Endothelial cell of umbilical vein (primary cell): ENCODE data around the gene CDH15. TPM values are rescaled to one million over a fixed set of nuclear protein-coding genes. Genes with fewer than 3 reads are reported as not detected.
"Not testable (repeated sequence)": the region's sequence is repeated elsewhere in the genome, so short reads cannot be mapped to it uniquely, and the experiment has no call there.

ENCODE experiments used
- BruUV-seq: library from RNA; stranded (reverse); fragments of 400-500 nt; replicated peaks from 2 replicates; lab custom pipeline; 2021; lab: Mats Ljungman, UMichigan
- CTCF ChIA-PET: fragments of 300-600, 350-600 bp; sonication (Branson Sonifier 250); formaldehyde crosslinking; loops from one replicate; lab custom pipeline; 2021; ENCODE audit warnings: antibody characterized with exemption, inconsistent platforms; lab: Charles Lee
- POLR2A ChIA-PET: fragments of 300-600, 350-600 bp; sonication (Branson Sonifier 250); formaldehyde crosslinking; loops from one replicate; lab custom pipeline; 2021; ENCODE audit warnings: antibody characterized with exemption, inconsistent platforms; lab: Charles Lee
- DNase-seq: peaks from one replicate; pipeline ENCODE4 v3.0.0-alpha.2; 2011; ENCODE audit warnings: low read depth, low spot score
- FAIRE-seq: peaks from 2 replicates; lab custom pipeline; 2011; peaks lifted over from hg19 to GRCh38; lab: Jason Lieb, UNC
- H2AFZ ChIP-seq: 2 replicates; pipeline ENCODE4 v1.6.0; 2012; ENCODE audit warnings: low read depth, low read length, control low read depth, inconsistent platforms
- H3K27ac ChIP-seq: 2 replicates; pipeline ENCODE4 v1.5.1; 2011; ENCODE audit warnings: low read depth, mild to moderate bottlenecking, control low read depth, low read length, moderate library complexity; ENCODE audit not compliant: insufficient read depth
- H3K27me3 ChIP-seq, 2 experiments: 2 replicates each; pipeline versions ENCODE4 v1.6.0 to v1.6.1; 2011; ENCODE audit warnings: low read length in 2 of 2, mixed read lengths in 1 of 2; ENCODE audit not compliant: control insufficient read depth in 2 of 2, insufficient read depth in 2 of 2
- H3K36me3 ChIP-seq, 2 experiments: 2 replicates in 1 of 2; 3 replicates in 1 of 2; pipeline ENCODE4 v1.5.1; 2011; ENCODE audit warnings: low read length in 2 of 2, mild to moderate bottlenecking in 1 of 2, moderate library complexity in 1 of 2; ENCODE audit not compliant: control insufficient read depth in 2 of 2, insufficient read depth in 2 of 2; ENCODE audit errors: extremely low read depth in 1 of 2
- H3K4me1 ChIP-seq: 3 replicates; pipeline ENCODE4 v1.5.1; 2011; ENCODE audit warnings: mild to moderate bottlenecking, low read length; ENCODE audit not compliant: control insufficient read depth, insufficient read depth; ENCODE audit errors: extremely low read depth
- H3K4me2 ChIP-seq: 2 replicates; pipeline ENCODE4 v1.6.1; 2011; ENCODE audit warnings: low read length, control low read depth, mixed read lengths; ENCODE audit not compliant: insufficient read depth
- H3K4me3 ChIP-seq, 3 experiments: fragments of 200-600 bp in 1 of 3; sonication (generic), shearing (Covaris generic) in 1 of 3; replicated peaks in 1 of 3; 2 replicates each; pipeline ENCODE4 v1.5.1; 2011 to 2016; ENCODE audit warnings: control low read depth in 3 of 3, low read length in 3 of 3, mild to moderate bottlenecking in 2 of 3, inconsistent platforms in 1 of 3, low read depth in 1 of 3, moderate library complexity in 1 of 3; ENCODE audit not compliant: insufficient read depth in 1 of 3
- H3K79me2 ChIP-seq: 2 replicates; pipeline ENCODE4 v1.6.0; 2012; ENCODE audit warnings: low read length, inconsistent platforms; ENCODE audit not compliant: control insufficient read depth, insufficient read depth
- H3K9ac ChIP-seq: replicated peaks from 2 replicates; pipeline ENCODE3; 2011; ENCODE audit warnings: low read length, control low read depth; ENCODE audit not compliant: insufficient read depth; ENCODE audit errors: extremely low read depth
- H3K9me1 ChIP-seq: replicated peaks from 3 replicates; pipeline ENCODE4 v1.6.0; 2011; ENCODE audit warnings: mild to moderate bottlenecking, low read length; ENCODE audit not compliant: control insufficient read depth, insufficient read depth; ENCODE audit errors: extremely low read depth
- H3K9me3 ChIP-seq: replicated peaks from 2 replicates; pipeline ENCODE4 v1.5.1; 2012; ENCODE audit warnings: low read length, inconsistent platforms; ENCODE audit not compliant: control insufficient read depth, insufficient read depth
- H4K20me1 ChIP-seq: replicated peaks from 2 replicates; pipeline ENCODE3; 2011; ENCODE audit warnings: mild to moderate bottlenecking, low read length; ENCODE audit not compliant: control insufficient read depth, insufficient read depth; ENCODE audit errors: extremely low read depth
- GATA2 ChIP-seq: IDR thresholded peaks from 2 replicates; pipeline ENCODE4 v1.7.0; 2011; ENCODE audit warnings: low read depth, mild to moderate bottlenecking, moderate library complexity, mixed read lengths, low read length; ENCODE audit not compliant: insufficient read length, insufficient read depth
- MAX ChIP-seq: IDR thresholded peaks from 2 replicates; pipeline ENCODE4 v1.6.1; 2011; ENCODE audit not compliant: insufficient read depth, insufficient read length
- POLR2AphosphoS5 ChIP-seq: IDR thresholded peaks from 2 replicates; pipeline ENCODE4 v1.6.1; 2012; ENCODE audit warnings: low read depth, mild to moderate bottlenecking, control low read depth, low read length, moderate library complexity; ENCODE audit not compliant: insufficient read depth
- dilution Hi-C: fragments of 300-500 bp; cut with MboI; formaldehyde crosslinking; loops from one replicate; pipeline ENCODE4 v1.15.0; 2019; ENCODE audit warnings: low sequenced_read_pairs; ENCODE audit not compliant: extremely low pct_ligation_motif_present
- intact Hi-C: fragments of 100-400 bp; cut with micrococcal nuclease; formaldehyde crosslinking; loops from one replicate; pipeline ENCODE4 v1.10.0; 2022
- polyA plus RNA-seq, 4 experiments: library from polyadenylated mRNA; depleted of rRNA in 3 of 4; stranded (reverse) in 3 of 4; unstranded in 1 of 4; fragments of >200 nt; gene quantifications; 2 replicates each; pipeline versions ENCODE4 v1.2.1 to v1.2.3, GENCODE V29; 2011 to 2012; ENCODE audit warnings: missing spikeins in 1 of 4
- total RNA-seq: library from RNA; stranded (reverse); gene quantifications from 2 replicates; pipeline ENCODE4 v1.2.3, GENCODE V29; 2021

Gene CDH15
- total and polyA plus RNA-seq, 2 donors (not counting 3 experiments of a cell fraction or from before 2014, with no cell fraction given) = 0.44 TPM; not detected in 1

GRCh38 chr16:89186593-89187031, 15.1 kb downstream of the CDH15 start:
- H3K4me3 ChIP-seq, H3K36me3 ChIP-seq, H3K9ac ChIP-seq, FAIRE-seq, H4K20me1 ChIP-seq, CTCF ChIA-PET, dilution Hi-C loops, H3K27me3 ChIP-seq, H3K9me3 ChIP-seq, H3K27ac ChIP-seq, H3K4me2 ChIP-seq, intact Hi-C loops, BruUV-seq, H3K4me1 ChIP-seq, H2AFZ ChIP-seq, H3K79me2 ChIP-seq, H3K9me1 ChIP-seq, POLR2A ChIA-PET, DNase-seq: not testable (repeated sequence)

- dilution Hi-C loops (no loop called here), intact Hi-C loops (no loop called here)
- TF ChIP-seq POLR2AphosphoS5 (no peak), GATA2 (no peak), MAX (no peak)
- ChIA-PET CTCF (interaction anchor here (0.5 kb wide), 1 partner anchor 254 kb away, joined by 3 read pairs; no protein-coding TSS in a partner anchor), POLR2A (no interaction called here)
- H4K20me1 ChIP-seq = no peaks in the 10 kb centered on the region
- no peak overlapping the region for H3K9ac ChIP-seq
- H3K9me1 ChIP-seq = no peaks in the 10 kb centered on the region
- no TSS peak for BruUV-seq
- H3K27ac ChIP-seq = no peak overlapping the region
- H2AFZ ChIP-seq = no peak overlapping the region
- DNase-seq (no peak), FAIRE-seq (no peak)
- H3K36me3 ChIP-seq = no peaks in the 10 kb centered on the region
- no peaks in the 10 kb centered on the region for H3K9me3 ChIP-seq
- no peak overlapping the region for H3K4me2 ChIP-seq
- no peaks in the 10 kb centered on the region for H3K79me2 ChIP-seq
- H3K4me1 ChIP-seq = no peaks in the 10 kb centered on the region
- peaks cover 0 to 4% of the 10 kb centered on the region in 2 experiments for H3K27me3 ChIP-seq
- H3K4me3 ChIP-seq = no peak overlapping the region
These were observed 15.7 kb downstream of the CDH15 start for GRCh38 chr16:89187032-89187769.
